Testis (tissue), 2 donors: ENCODE results near the gene RRAGB.

Experiments
- POLR2A ChIP-seq: fragments of 450-650 bp; IDR thresholded peaks from one replicate; pipeline ENCODE4 v1.6.1; 2017; ENCODE audit warnings: antibody characterized with exemption, mild to moderate bottlenecking, moderate library complexity
- TF ChIP-seq, protein P1 (sequence below), 3 experiments: fragments of 450-650 bp in 2 of 3; fragments of 200-600 bp in 1 of 3; sonication (generic) in 1 of 3; IDR thresholded peaks; one replicate each; pipeline ENCODE4 v1.5.1; 2016 to 2019; ENCODE audit warnings: antibody characterized with exemption in 3 of 3, mild to moderate bottlenecking in 2 of 3, moderate library complexity in 1 of 3

DNA sequence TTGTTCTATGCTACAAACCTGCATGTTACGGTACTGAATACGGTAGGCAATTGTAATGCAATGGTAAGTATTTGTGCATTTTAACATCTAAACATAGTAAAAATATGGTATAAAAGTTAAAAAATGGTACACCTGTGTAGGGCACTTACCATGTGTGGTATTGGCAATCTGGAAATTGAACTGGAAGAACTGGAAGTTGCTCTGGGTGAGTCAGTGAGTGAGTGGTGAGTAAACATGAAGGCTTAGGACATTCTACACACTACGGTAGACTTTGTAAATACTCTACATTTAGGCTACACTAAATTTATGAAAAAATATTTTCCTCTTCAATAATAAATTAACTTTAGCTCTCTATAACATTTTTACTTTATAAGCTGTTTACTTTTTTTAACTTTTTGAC, 78.9 kb downstream of the RRAGB start:
- TF ChIP-seq, protein P1, sequence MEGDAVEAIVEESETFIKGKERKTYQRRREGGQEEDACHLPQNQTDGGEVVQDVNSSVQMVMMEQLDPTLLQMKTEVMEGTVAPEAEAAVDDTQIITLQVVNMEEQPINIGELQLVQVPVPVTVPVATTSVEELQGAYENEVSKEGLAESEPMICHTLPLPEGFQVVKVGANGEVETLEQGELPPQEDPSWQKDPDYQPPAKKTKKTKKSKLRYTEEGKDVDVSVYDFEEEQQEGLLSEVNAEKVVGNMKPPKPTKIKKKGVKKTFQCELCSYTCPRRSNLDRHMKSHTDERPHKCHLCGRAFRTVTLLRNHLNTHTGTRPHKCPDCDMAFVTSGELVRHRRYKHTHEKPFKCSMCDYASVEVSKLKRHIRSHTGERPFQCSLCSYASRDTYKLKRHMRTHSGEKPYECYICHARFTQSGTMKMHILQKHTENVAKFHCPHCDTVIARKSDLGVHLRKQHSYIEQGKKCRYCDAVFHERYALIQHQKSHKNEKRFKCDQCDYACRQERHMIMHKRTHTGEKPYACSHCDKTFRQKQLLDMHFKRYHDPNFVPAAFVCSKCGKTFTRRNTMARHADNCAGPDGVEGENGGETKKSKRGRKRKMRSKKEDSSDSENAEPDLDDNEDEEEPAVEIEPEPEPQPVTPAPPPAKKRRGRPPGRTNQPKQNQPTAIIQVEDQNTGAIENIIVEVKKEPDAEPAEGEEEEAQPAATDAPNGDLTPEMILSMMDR (IDR thresholded peaks at IDR 0.05): no peak
- TF ChIP-seq POLR2A: no peak
